ENCODE data around the gene GPI. TPM values are rescaled to one million over a fixed set of nuclear protein-coding genes. Genes with fewer than 3 reads are reported as not detected.
"Not testable (repeated sequence)": the region's sequence is repeated elsewhere in the genome, so short reads cannot be mapped to it uniquely, and the experiment has no call there.

Gene GPI
- total and polyA plus RNA-seq, 3 experiments from 2014 or later, result 213 to 484 (median 478) TPM

DNA sequence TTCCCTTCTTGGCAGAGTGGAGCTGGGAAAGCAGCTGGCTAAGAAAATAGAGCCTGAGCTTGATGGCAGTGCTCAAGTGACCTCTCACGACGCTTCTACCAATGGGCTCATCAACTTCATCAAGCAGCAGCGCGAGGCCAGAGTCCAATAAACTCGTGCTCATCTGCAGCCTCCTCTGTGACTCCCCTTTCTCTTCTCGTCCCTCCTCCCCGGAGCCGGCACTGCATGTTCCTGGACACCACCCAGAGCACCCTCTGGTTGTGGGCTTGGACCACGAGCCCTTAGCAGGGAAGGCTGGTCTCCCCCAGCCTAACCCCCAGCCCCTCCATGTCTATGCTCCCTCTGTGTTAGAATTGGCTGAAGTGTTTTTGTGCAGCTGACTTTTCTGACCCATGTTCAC is 34.9 kb downstream of the GPI start:
- H3K36me3 ChIP-seq (ENCODE audit: insufficient read depth, low read length), result peaks cover 8% of the 10 kb centered on the region
- ChIA-PET CTCF (no interaction called here), POLR2A (no interaction called here)
- H3K27me3 Mint-ChIP-seq, result no peaks in the 10 kb centered on the region
- no peak overlapping the region for H3K4me3 ChIP-seq (ENCODE audit: low read length)
- H3K4me1 ChIP-seq (ENCODE audit: insufficient read depth, low read length), result peaks cover 2% of the 10 kb centered on the region
- H3K4me3 Mint-ChIP-seq, result peak overlapping the region in 1 of 7 donors; percentile 20
- peaks cover 0 to 50% (median 9%) of the 10 kb centered on the region in 3 donors for H3K36me3 Mint-ChIP-seq
- DNase-seq, result peak in 1 of 5 donors; percentile 29
- H3K4me1 Mint-ChIP-seq, result peaks cover 9 to 15% (median 11%) of the 10 kb centered on the region in 3 donors
- H3K27ac ChIP-seq (ENCODE audit: low read depth, low read length), result no peak overlapping the region
- peak overlapping the region in 1 of 8 donors; percentile 26 for H3K27ac Mint-ChIP-seq
- no peaks in the 10 kb centered on the region for H3K9me3 Mint-ChIP-seq
- H3K9me3 ChIP-seq (ENCODE audit: low read length), result no peaks in the 10 kb centered on the region
- no peaks in the 10 kb centered on the region for H3K27me3 ChIP-seq (ENCODE audit: insufficient read depth, low read length, poor library complexity, severe bottlenecking)

DNA sequence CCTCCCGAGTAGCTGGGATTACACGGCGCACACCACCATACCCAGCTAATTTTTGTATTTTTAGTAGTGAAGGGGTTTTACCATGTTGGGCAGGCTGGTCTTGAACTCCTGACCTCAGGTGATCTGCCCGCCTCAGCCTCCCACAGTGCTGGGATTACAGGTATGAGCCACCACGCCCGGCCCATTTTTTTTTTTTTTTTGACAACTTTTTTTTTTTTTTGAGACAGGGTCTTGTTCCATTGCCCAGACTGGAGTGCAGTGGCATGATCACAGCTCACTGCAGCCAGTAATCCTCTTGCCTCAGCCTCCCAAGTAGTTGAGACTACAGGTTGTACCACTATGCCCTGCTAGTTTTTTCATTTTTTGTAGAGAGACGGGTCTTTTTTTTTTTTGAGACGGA is 35.8 kb downstream of the GPI start:
- H3K27me3 ChIP-seq (ENCODE audit: insufficient read depth, low read length, poor library complexity, severe bottlenecking); H3K27me3 Mint-ChIP-seq; H3K4me3 ChIP-seq (ENCODE audit: low read length); H3K4me1 ChIP-seq (ENCODE audit: insufficient read depth, low read length); CTCF ChIA-PET; H3K36me3 ChIP-seq (ENCODE audit: insufficient read depth, low read length); H3K27ac ChIP-seq (ENCODE audit: low read depth, low read length); H3K9me3 Mint-ChIP-seq; H3K27ac Mint-ChIP-seq; H3K9me3 ChIP-seq (ENCODE audit: low read length): not testable (repeated sequence)
- DNase-seq, result peak in 1 of 5 donors; percentile 3
- Mint-ChIP-seq H3K36me3 (peaks cover 0 to 45% (median 6%) of the 10 kb centered on the region in 3 donors), H3K4me3 (peak overlapping the region in 2 of 7 donors; percentile 13 to 20), H3K4me1 (peaks cover 10 to 19% (median 13%) of the 10 kb centered on the region in 3 donors)
- POLR2A ChIA-PET, result interaction anchor here (0.6 kb wide), 1 partner anchor 1726 kb away, joined by 5 read pairs; the partner anchor contains the start of gene ANKRD27

DNA sequence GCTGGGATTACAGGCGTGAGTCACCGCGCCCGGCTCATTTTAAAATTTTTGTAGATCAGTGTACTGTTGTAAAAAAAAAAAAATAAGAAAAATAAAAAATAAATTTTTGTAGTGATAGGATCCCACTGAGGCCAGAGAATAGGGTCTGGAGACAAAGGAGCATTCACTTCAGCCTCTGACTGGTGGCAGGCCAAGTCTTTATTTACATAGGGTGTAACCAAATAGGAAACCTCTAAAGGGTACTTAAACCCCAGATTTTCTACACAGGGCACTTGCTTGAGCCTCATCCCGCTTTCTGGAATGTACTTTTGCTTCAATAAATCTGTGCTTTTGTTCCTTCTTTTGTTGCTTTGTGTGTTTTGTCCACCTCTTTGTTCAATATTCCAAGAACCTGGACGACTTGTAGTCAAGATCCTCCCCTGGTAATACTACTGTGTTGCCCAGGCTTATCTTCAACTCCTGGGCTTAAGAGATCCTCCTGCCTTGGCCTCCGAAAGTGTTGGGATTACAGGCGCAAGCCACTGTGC is 37.1 kb downstream of the GPI start:
- peaks cover 0 to 34% (median 6%) of the 10 kb centered on the region in 3 donors for H3K36me3 Mint-ChIP-seq

DNA sequence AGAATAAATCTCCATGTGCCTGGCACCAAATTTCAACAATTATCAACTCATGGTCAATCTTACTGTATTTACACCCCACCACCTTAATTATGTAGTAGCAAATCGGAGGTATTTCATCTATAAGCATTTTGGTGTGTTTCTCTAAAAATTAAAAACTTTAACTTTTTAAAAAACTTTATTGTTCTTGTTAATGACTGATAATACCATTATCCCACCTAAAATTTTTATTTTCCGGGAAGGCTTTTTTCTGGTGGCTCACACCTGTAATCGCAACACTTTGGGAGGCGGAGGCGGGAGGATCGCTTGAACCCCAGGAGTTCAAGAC is 38.8 kb downstream of the GPI start:
- H3K27ac ChIP-seq (ENCODE audit: low read depth, low read length), result peak overlapping the region; percentile 73
- POLR2A ChIA-PET, result interaction anchor here (0.7 to 1.4 kb wide), 2 partner anchors 25 to 26 kb away, joined by 3 to 5 read pairs; partner anchors contain the start of gene UBA2
- peaks cover 13 to 33% (median 19%) of the 10 kb centered on the region in 3 donors for H3K4me1 Mint-ChIP-seq
- DNase-seq, result no peak
- peak overlapping the region; percentile 90 to 95 (median 93) for H3K4me3 Mint-ChIP-seq
- H3K36me3 Mint-ChIP-seq, result peaks cover 0 to 24% (median 7%) of the 10 kb centered on the region in 3 donors
- H3K9me3 Mint-ChIP-seq, result no peaks in the 10 kb centered on the region
- peaks cover 1% of the 10 kb centered on the region for H3K36me3 ChIP-seq (ENCODE audit: insufficient read depth, low read length)
- H3K4me3 ChIP-seq (ENCODE audit: low read length), result peak overlapping the region; percentile 85
- H3K9me3 ChIP-seq (ENCODE audit: low read length), result no peaks in the 10 kb centered on the region
- H3K4me1 ChIP-seq (ENCODE audit: insufficient read depth, low read length), result peaks cover 2% of the 10 kb centered on the region
- H3K27ac Mint-ChIP-seq, result peak overlapping the region in 6 of 8 donors; percentile 75 to 90 (median 84)
- H3K27me3 Mint-ChIP-seq, result no peaks in the 10 kb centered on the region
- H3K27me3 ChIP-seq (ENCODE audit: insufficient read depth, low read length, poor library complexity, severe bottlenecking), result no peaks in the 10 kb centered on the region
- CTCF ChIA-PET, result no interaction called here

More for the DNA sequence above, 37.1 kb downstream of the GPI start:
- peaks cover 5% of the 10 kb centered on the region for H3K36me3 ChIP-seq (ENCODE audit: insufficient read depth, low read length)
- no peaks in the 10 kb centered on the region for H3K9me3 ChIP-seq (ENCODE audit: low read length)
- H3K4me1 ChIP-seq (ENCODE audit: insufficient read depth, low read length), result peaks cover 2% of the 10 kb centered on the region
- no peak overlapping the region for H3K27ac ChIP-seq (ENCODE audit: low read depth, low read length)
- no peaks in the 10 kb centered on the region for H3K27me3 ChIP-seq (ENCODE audit: insufficient read depth, low read length, poor library complexity, severe bottlenecking)
- CTCF ChIA-PET, result no interaction called here
- no peaks in the 10 kb centered on the region for H3K27me3 Mint-ChIP-seq
- peak overlapping the region in 1 of 7 donors; percentile 44 for H3K4me3 Mint-ChIP-seq
- H3K4me3 ChIP-seq (ENCODE audit: low read length), result no peak overlapping the region
- no peaks in the 10 kb centered on the region for H3K9me3 Mint-ChIP-seq
- POLR2A ChIA-PET, result no interaction called here
- peak overlapping the region in 2 of 8 donors; percentile 31 to 44 for H3K27ac Mint-ChIP-seq
- peaks cover 10 to 24% (median 14%) of the 10 kb centered on the region in 3 donors for H3K4me1 Mint-ChIP-seq
- DNase-seq, result no peak

DNA sequence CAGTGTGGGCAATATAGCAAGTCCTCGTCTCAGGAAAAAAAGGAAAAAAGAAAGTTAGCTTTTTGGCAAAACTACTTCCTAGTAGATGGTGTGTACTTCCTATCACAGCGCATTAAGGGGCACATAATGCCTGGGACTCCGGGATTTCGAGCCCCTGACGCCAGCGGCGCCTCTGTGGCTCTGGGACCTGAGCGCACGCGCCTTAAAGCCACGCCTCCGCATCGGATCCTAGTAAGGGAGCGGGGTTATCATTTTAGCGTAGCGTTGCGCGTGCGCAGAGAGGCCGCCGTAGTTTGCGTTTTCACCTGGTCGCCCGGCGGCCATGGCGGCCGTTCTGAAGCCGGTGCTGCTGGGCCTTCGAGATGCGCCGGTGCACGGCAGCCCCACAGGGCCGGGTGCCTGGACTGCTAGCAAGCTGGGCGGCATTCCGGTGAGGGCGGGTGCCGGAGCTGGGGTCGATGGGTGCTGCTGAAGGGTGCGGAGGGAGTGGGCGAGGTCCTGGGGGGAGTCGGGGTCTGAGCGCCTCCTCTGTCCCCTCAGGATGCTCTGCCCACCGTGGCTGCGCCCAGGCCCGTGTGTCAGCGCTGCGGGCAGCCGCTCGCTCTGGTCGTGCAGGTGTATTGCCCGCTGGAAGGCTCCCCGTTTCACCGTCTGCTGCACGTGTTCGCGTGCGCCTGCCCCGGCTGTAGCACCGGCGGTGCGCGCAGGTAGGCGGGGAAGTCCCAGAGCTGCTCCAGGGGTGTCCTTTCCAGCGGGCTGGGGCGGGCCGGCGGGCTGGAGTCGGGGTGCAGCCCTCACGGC is 39.3 kb downstream of the GPI start, which contains the start of gene PDCD2L:
Gene PDCD2L (plus strand): TSS at position 291 of the 801 bp plus-strand sequence. CDS start 32 bp downstream, at position 323.
- Mint-ChIP-seq H3K9me3 (no peaks in the 10 kb centered on the region), H3K36me3 (peaks cover 0 to 24% (median 12%) of the 10 kb centered on the region in 3 donors), H3K4me3 (peak within 1 kb of the TSS; percentile 90 to 95 (median 93)), H3K4me1 (peaks cover 13 to 38% (median 19%) of the 10 kb centered on the region in 3 donors), H3K27ac (peak within 1 kb of the TSS; percentile 58 to 95 (median 84)), H3K27me3 (no peaks in the 10 kb centered on the region)
- DNase-seq, result peak; percentile 86 to 95 (median 89)
- Histone ChIP-seq H3K27ac (ENCODE audit: low read depth, low read length) (peak within 1 kb of the TSS; percentile 73), H3K4me3 (ENCODE audit: low read length) (peak within 1 kb of the TSS; percentile 85), H3K36me3 (ENCODE audit: insufficient read depth, low read length) (peaks cover 7% of the 10 kb centered on the region), H3K9me3 (ENCODE audit: low read length) (no peaks in the 10 kb centered on the region), H3K4me1 (ENCODE audit: insufficient read depth, low read length) (peaks cover 2% of the 10 kb centered on the region), H3K27me3 (ENCODE audit: insufficient read depth, low read length, poor library complexity, severe bottlenecking) (no peaks in the 10 kb centered on the region)
- ChIA-PET POLR2A (interaction anchor here (1.4 kb wide), 1 partner anchor 24 kb away, joined by 3 read pairs; the partner anchor contains the start of gene UBA2), CTCF (no interaction called here)

DNA sequence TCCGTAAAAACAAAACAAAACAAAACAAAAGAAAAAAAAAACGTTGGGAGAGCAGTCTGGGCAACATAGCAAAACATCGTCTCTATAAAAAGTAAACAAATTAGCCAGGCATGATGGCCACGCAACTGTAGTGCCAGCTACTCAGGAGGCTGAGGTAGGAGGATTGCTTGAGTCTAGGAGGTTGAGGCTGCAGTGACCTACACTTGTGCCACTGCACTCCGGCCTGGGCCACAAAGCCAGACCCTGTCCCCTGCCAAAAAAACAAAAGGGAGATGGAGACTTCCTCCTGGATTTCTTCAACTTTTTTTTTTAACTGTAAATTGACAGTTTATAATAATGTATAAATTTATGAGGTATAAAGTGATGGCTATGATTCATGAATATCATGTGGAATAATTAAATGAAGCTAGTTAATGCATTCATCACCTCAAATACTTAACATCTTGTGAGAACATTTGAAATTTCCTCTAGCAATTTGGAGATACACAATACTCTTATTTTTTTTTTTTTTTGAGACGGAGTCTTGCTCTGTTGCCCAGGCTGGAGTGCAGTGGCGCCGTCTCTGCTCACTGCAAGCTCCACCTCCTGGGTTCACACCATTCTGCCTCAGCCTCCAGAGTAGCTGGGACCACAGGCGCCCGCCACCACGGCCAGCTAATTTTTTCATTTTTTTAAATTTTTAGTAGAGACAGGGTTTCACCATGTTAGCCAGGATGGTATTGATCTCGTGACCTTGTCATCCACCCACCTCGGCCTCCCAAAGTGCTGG is 41.1 kb downstream of the GPI start:
- ChIA-PET CTCF (no interaction called here), POLR2A (interaction anchor here (0.6 kb wide), 1 partner anchor 328 kb away, joined by 3 read pairs; the partner anchor contains the start of gene ZNF181)
- Histone ChIP-seq H3K9me3 (ENCODE audit: low read length) (no peaks in the 10 kb centered on the region), H3K27ac (ENCODE audit: low read depth, low read length) (no peak overlapping the region), H3K4me3 (ENCODE audit: low read length) (no peak overlapping the region), H3K36me3 (ENCODE audit: insufficient read depth, low read length) (peaks cover 14% of the 10 kb centered on the region), H3K4me1 (ENCODE audit: insufficient read depth, low read length) (peaks cover 2% of the 10 kb centered on the region), H3K27me3 (ENCODE audit: insufficient read depth, low read length, poor library complexity, severe bottlenecking) (no peaks in the 10 kb centered on the region)
- H3K4me3 Mint-ChIP-seq, result peak overlapping the region in 5 of 7 donors; percentile 5 to 61 (median 19)
- DNase-seq, result no peak
- no peaks in the 10 kb centered on the region for H3K9me3 Mint-ChIP-seq
- peaks cover 0 to 22% (median 12%) of the 10 kb centered on the region in 3 donors for H3K36me3 Mint-ChIP-seq
- no peaks in the 10 kb centered on the region for H3K27me3 Mint-ChIP-seq
- peaks cover 16 to 41% (median 19%) of the 10 kb centered on the region in 3 donors for H3K4me1 Mint-ChIP-seq
- H3K27ac Mint-ChIP-seq, result peak overlapping the region in 1 of 8 donors; percentile 86

DNA sequence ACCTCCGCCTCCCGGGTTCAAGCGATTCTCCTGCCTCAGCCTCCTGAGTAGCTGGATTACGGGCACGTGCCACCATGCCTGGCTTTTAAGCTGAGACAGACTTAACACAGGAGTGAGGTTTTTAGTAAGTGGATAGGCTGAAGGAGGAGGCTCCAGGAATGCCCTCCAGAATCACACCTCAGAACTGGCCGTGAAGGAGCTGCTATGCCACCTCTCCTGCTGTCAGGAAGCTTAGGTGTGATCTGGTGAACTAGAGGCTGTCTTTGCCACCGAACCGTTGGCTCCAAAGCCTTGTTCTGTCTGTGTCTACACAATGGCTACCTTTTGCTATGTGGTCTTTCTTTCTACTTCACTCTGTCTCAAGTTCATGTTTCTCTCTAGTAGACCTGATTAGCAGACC is 43.4 kb downstream of the GPI start:
- Mint-ChIP-seq H3K36me3 (peaks cover 0 to 28% (median 12%) of the 10 kb centered on the region in 3 donors), H3K4me1 (peaks cover 16 to 38% (median 19%) of the 10 kb centered on the region in 3 donors), H3K27me3 (no peaks in the 10 kb centered on the region), H3K4me3 (no peak overlapping the region), H3K9me3 (no peaks in the 10 kb centered on the region), H3K27ac (peak overlapping the region in 1 of 8 donors; percentile 9)
- Histone ChIP-seq H3K36me3 (ENCODE audit: insufficient read depth, low read length) (peaks cover 14% of the 10 kb centered on the region), H3K27ac (ENCODE audit: low read depth, low read length) (no peak overlapping the region), H3K9me3 (ENCODE audit: low read length) (no peaks in the 10 kb centered on the region), H3K27me3 (ENCODE audit: insufficient read depth, low read length, poor library complexity, severe bottlenecking) (no peaks in the 10 kb centered on the region), H3K4me1 (ENCODE audit: insufficient read depth, low read length) (peaks cover 2% of the 10 kb centered on the region), H3K4me3 (ENCODE audit: low read length) (no peak overlapping the region)
- ChIA-PET CTCF (no interaction called here), POLR2A (interaction anchor here (0.7 kb wide), 1 partner anchor 11 kb away, joined by 3 read pairs; no protein-coding TSS in a partner anchor)
- DNase-seq, result no peak
